ENCODE data around the gene TMEM205.

- TF ChIP-seq, protein P1, sequence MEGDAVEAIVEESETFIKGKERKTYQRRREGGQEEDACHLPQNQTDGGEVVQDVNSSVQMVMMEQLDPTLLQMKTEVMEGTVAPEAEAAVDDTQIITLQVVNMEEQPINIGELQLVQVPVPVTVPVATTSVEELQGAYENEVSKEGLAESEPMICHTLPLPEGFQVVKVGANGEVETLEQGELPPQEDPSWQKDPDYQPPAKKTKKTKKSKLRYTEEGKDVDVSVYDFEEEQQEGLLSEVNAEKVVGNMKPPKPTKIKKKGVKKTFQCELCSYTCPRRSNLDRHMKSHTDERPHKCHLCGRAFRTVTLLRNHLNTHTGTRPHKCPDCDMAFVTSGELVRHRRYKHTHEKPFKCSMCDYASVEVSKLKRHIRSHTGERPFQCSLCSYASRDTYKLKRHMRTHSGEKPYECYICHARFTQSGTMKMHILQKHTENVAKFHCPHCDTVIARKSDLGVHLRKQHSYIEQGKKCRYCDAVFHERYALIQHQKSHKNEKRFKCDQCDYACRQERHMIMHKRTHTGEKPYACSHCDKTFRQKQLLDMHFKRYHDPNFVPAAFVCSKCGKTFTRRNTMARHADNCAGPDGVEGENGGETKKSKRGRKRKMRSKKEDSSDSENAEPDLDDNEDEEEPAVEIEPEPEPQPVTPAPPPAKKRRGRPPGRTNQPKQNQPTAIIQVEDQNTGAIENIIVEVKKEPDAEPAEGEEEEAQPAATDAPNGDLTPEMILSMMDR (IDR thresholded peaks at IDR 0.05) = no peak
- no peak for TF ChIP-seq POLR2A (IDR thresholded peaks at IDR 0.05)
Measured at GRCh38 chr19:11322269-11323024, 23.6 kb downstream of the TMEM205 start.
